Measurements from ENCODE around the gene CACNB2.

- TF ChIP-seq CTCF (conservative IDR thresholded peaks at IDR 0.05) (no peak), EZH2 (IDR thresholded peaks at IDR 0.05; ENCODE audit: low read depth) (no peak)
These were observed 183.7 kb downstream of the CACNB2 start for GRCh38 chr10:18323916-18324315.
